H1 (cell line): ENCODE data around the gene MR1. TPM values are rescaled to one million over a fixed set of nuclear protein-coding genes. Genes with fewer than 3 reads are reported as not detected.

Experiments
- CTCF ChIA-PET: fragments of 300-600 bp; sonication (Branson Sonifier 250); formaldehyde crosslinking; loops from one replicate; lab custom pipeline; 2021; ENCODE audit not compliant: partially characterized antibody; lab: Charles Lee
- POLR2A ChIA-PET: fragments of 300-600 bp; sonication (Branson Sonifier 250); formaldehyde crosslinking; loops from one replicate; lab custom pipeline; 2021; ENCODE audit warnings: inconsistent platforms; ENCODE audit not compliant: partially characterized antibody; lab: Charles Lee
- DNase-seq, 2 experiments: peaks; one replicate each; pipeline versions ENCODE4 v3.0.0 to v3.0.0-alpha.2; 2010 to 2022; ENCODE audit warnings: low spot score in 2 of 2, low read depth in 1 of 2, mixed read lengths in 1 of 2
- FAIRE-seq: peaks from 2 replicates; lab custom pipeline; 2011; peaks lifted over from hg19 to GRCh38; lab: Jason Lieb, UNC
- H2AFZ ChIP-seq: 2 replicates; pipeline ENCODE4 v1.8.1; 2012; ENCODE audit warnings: low read length, inconsistent platforms
- H2AK5ac ChIP-seq: 2 replicates; pipeline ENCODE4 v1.6.1; 2013; ENCODE audit warnings: low read depth, low read length
- H2BK120ac ChIP-seq: replicated peaks from 2 replicates; pipeline ENCODE3; 2013; ENCODE audit warnings: low read depth, low read length, inconsistent platforms
- H2BK12ac ChIP-seq: 2 replicates; pipeline ENCODE4 v1.6.1; 2013; ENCODE audit warnings: low read depth, low read length
- H2BK15ac ChIP-seq: 2 replicates; pipeline ENCODE4 v1.6.1; 2013; ENCODE audit warnings: low read length
- H2BK20ac ChIP-seq: 2 replicates; pipeline ENCODE4 v1.6.1; 2013; ENCODE audit warnings: low read length
- H2BK5ac ChIP-seq: 2 replicates; pipeline ENCODE4 v1.6.1; 2013; ENCODE audit warnings: low read depth, low read length
- H3K14ac ChIP-seq: 2 replicates; pipeline ENCODE4 v1.6.1; 2013; ENCODE audit warnings: inconsistent platforms; ENCODE audit not compliant: insufficient read length
- H3K18ac ChIP-seq: 2 replicates; pipeline ENCODE4 v1.6.1; 2013; ENCODE audit warnings: low read length; ENCODE audit errors: extremely low read depth
- H3K23ac ChIP-seq: 2 replicates; pipeline ENCODE4 v1.6.1; 2013; ENCODE audit warnings: inconsistent platforms; ENCODE audit not compliant: insufficient read length
- H3K23me2 ChIP-seq: 2 replicates; pipeline ENCODE4 v1.6.1; 2013; ENCODE audit warnings: low read depth, low read length
- H3K27ac ChIP-seq: 2 replicates; pipeline ENCODE4 v1.6.1; 2011; ENCODE audit warnings: low read depth, low read length, inconsistent platforms
- H3K27me3 ChIP-seq, 4 experiments: replicated peaks in 1 of 4; 1 replicate in 1 of 4; 2 replicates in 3 of 4; pipeline versions ENCODE4 v1.6.1 to v1.8.1; 2011 to 2013; ENCODE audit warnings: low read length in 3 of 4, mild to moderate bottlenecking in 3 of 4, inconsistent platforms in 2 of 4, mixed read lengths in 2 of 4, moderate library complexity in 1 of 4; ENCODE audit not compliant: control insufficient read depth in 3 of 4, insufficient read depth in 3 of 4; ENCODE audit errors: extremely low read depth in 1 of 4
- H3K36me3 ChIP-seq, 4 experiments: 2 replicates each; pipeline versions ENCODE4 v1.6.1 to v1.8.1; 2011 to 2013; ENCODE audit warnings: mild to moderate bottlenecking in 4 of 4, low read length in 3 of 4, moderate library complexity in 2 of 4, control low read depth in 1 of 4, inconsistent platforms in 1 of 4; ENCODE audit not compliant: insufficient read depth in 4 of 4, control insufficient read depth in 2 of 4
- H3K4ac ChIP-seq: replicated peaks from 2 replicates; pipeline ENCODE3; 2013; ENCODE audit warnings: low read length, low read depth, mixed read lengths, inconsistent platforms; ENCODE audit not compliant: insufficient read length
- H3K4me1 ChIP-seq, 4 experiments: replicated peaks in 1 of 4; 1 replicate in 1 of 4; 2 replicates in 3 of 4; pipeline versions ENCODE4 v1.6.1 to v1.8.1; 2011 to 2013; ENCODE audit warnings: low read length in 3 of 4, inconsistent platforms in 2 of 4, mixed read lengths in 1 of 4; ENCODE audit not compliant: insufficient read depth in 4 of 4, control insufficient read depth in 3 of 4
- H3K4me2 ChIP-seq, 2 experiments: 2 replicates each; pipeline versions ENCODE4 v1.6.1 to v1.8.1; 2011 to 2013; ENCODE audit warnings: low read depth in 2 of 2, low read length in 2 of 2, control low read depth in 1 of 2, inconsistent platforms in 1 of 2, mild to moderate bottlenecking in 1 of 2; ENCODE audit not compliant: insufficient read depth in 1 of 2
- H3K4me3 ChIP-seq, 4 experiments: fragments of 200-600, 300-600 bp in 1 of 4; sonication (generic), shearing (Covaris generic), sonication (Bioruptor Twin) in 1 of 4; 2 replicates each; pipeline versions ENCODE4 v1.5.1 to v1.8.1; 2011 to 2016; ENCODE audit warnings: low read length in 4 of 4, low read depth in 3 of 4, control low read depth in 2 of 4, inconsistent platforms in 2 of 4, mild to moderate bottlenecking in 2 of 4, mixed read lengths in 1 of 4, moderate library complexity in 1 of 4; ENCODE audit not compliant: insufficient read depth in 2 of 4; ENCODE audit errors: extremely low read depth in 1 of 4
- H3K56ac ChIP-seq: replicated peaks from 2 replicates; pipeline ENCODE3; 2013; ENCODE audit warnings: low read depth, mild to moderate bottlenecking, mixed read lengths, low read length, inconsistent platforms; ENCODE audit not compliant: insufficient read length
- H3K79me1 ChIP-seq: 2 replicates; pipeline ENCODE4 v1.6.1; 2013; ENCODE audit warnings: low read depth, low read length, control low read depth
- H3K79me2 ChIP-seq, 2 experiments: 2 replicates each; pipeline versions ENCODE4 v1.6.1 to v1.8.1; 2012 to 2013; ENCODE audit warnings: low read length in 2 of 2, mild to moderate bottlenecking in 2 of 2, inconsistent platforms in 1 of 2; ENCODE audit not compliant: insufficient read depth in 2 of 2, control insufficient read depth in 1 of 2
- H3K9ac ChIP-seq, 4 experiments: replicated peaks in 1 of 4; 1 replicate in 1 of 4; 2 replicates in 3 of 4; pipeline versions ENCODE4 v1.6.1 to v1.8.1; 2011 to 2013; ENCODE audit warnings: low read depth in 3 of 4, low read length in 3 of 4, control low read depth in 2 of 4, mild to moderate bottlenecking in 2 of 4, moderate library complexity in 2 of 4, inconsistent platforms in 1 of 4; ENCODE audit errors: extremely low read depth in 1 of 4
- H3K9me3 ChIP-seq, 2 experiments: 2 replicates each; pipeline versions ENCODE4 v1.6.1 to v1.8.1; 2012 to 2013; ENCODE audit warnings: mild to moderate bottlenecking in 2 of 2, moderate library complexity in 2 of 2, control low read depth in 1 of 2, inconsistent platforms in 1 of 2, low read depth in 1 of 2, low read length in 1 of 2, mixed read lengths in 1 of 2; ENCODE audit not compliant: insufficient read depth in 2 of 2
- H4K20me1 ChIP-seq, 2 experiments: replicated peaks in 1 of 2; 2 replicates each; pipeline versions ENCODE3 to v1.8.1; 2011 to 2013; ENCODE audit warnings: inconsistent platforms in 2 of 2, low read length in 2 of 2, mild to moderate bottlenecking in 1 of 2; ENCODE audit not compliant: insufficient read depth in 2 of 2, control insufficient read depth in 1 of 2
- H4K5ac ChIP-seq: 2 replicates; pipeline ENCODE4 v1.6.1; 2013; ENCODE audit warnings: low read length, low read depth, mixed read lengths, inconsistent platforms; ENCODE audit not compliant: insufficient read length
- H4K8ac ChIP-seq: 2 replicates; pipeline ENCODE4 v1.8.0; 2013; ENCODE audit warnings: mild to moderate bottlenecking, moderate library complexity, low read length, inconsistent platforms; ENCODE audit not compliant: insufficient read depth; ENCODE audit errors: extremely low read depth
- H4K91ac ChIP-seq: replicated peaks from 2 replicates; pipeline ENCODE3; 2013; ENCODE audit warnings: low read length, mixed read lengths, inconsistent platforms; ENCODE audit not compliant: insufficient read length
- CREB1 ChIP-seq: IDR thresholded peaks from 2 replicates; pipeline ENCODE4 v1.6.1; 2012; ENCODE audit warnings: inconsistent platforms
- CTBP2 ChIP-seq: IDR thresholded peaks from 2 replicates; pipeline ENCODE4 v1.7.0; 2011; ENCODE audit warnings: borderline replicate concordance, mild to moderate bottlenecking, moderate library complexity, mixed read lengths, low read length; ENCODE audit not compliant: insufficient read depth, insufficient read length
- EGR1 ChIP-seq: IDR thresholded peaks from 2 replicates; pipeline ENCODE4 v1.6.1; 2011; ENCODE audit warnings: low read depth, low read length, borderline replicate concordance
- JUND ChIP-seq: IDR thresholded peaks from 2 replicates; pipeline ENCODE4 v1.6.1; 2011; ENCODE audit warnings: mild to moderate bottlenecking, improper control_type of control experiment, low read length
- RNF2 ChIP-seq: fragments of 200-900, 300-1000 bp; sonication (generic); IDR thresholded peaks from 2 replicates; pipeline ENCODE4 v1.7.1; 2016; ENCODE audit warnings: borderline replicate concordance, low read depth, mild to moderate bottlenecking, antibody characterized with exemption, low read length; ENCODE audit not compliant: poor library complexity, severe bottlenecking; ENCODE audit errors: missing control alignments
- TAF1 ChIP-seq: IDR thresholded peaks from 2 replicates; pipeline ENCODE4 v1.6.1; 2011; ENCODE audit warnings: mild to moderate bottlenecking, low read depth, low read length
- YY1 ChIP-seq: IDR thresholded peaks from 2 replicates; pipeline ENCODE4 v1.6.1; 2011; ENCODE audit warnings: low read depth, mild to moderate bottlenecking, low read length
- WGBS, 2 experiments: shearing (Covaris generic) in 1 of 2; methylation state at CpG; one replicate each; pipeline versions ENCODE4 v1.1.6 to v1.1.7; 2013 to 2015; ENCODE audit warnings: low lambda C conversion rate in 2 of 2, mixed read lengths in 2 of 2, inconsistent platforms in 1 of 2, low coverage in 1 of 2, missing lambda C conversion rate in 1 of 2; ENCODE audit not compliant: insufficient replicate concordance in 2 of 2, insufficient coverage in 1 of 2, insufficient read length in 1 of 2; ENCODE audit errors: extremely low coverage in 1 of 2, missing lambda C conversion rate in 1 of 2; 5-methylcytosine and 5-hydroxymethylcytosine counted together
- polyA plus RNA-seq, 7 experiments: library from polyadenylated mRNA; depleted of rRNA in 3 of 7; stranded (reverse) in 5 of 7; unstranded in 2 of 7; fragments of >200 nt in 5 of 7; fragments of 200-250 nt in 2 of 7; gene quantifications; 1 replicate in 5 of 7; 2 replicates in 1 of 7; 4 replicates in 1 of 7; pipeline versions ENCODE4 v1.2.1 to v1.2.3, GENCODE V29; 2011 to 2013; ENCODE audit warnings: missing spikeins in 2 of 7, mixed read lengths in 2 of 7
- total RNA-seq: library from RNA; stranded (reverse); fragmentation: NEBNext Ultra II Directional; extraction: Animal tissue kit (Norgen Biotek cat#: 25700); gene quantifications from 2 replicates; pipeline ENCODE4 v1.2.1, GENCODE V29; 2021
- TF ChIP-seq, protein P1 (sequence below), 3 experiments: IDR thresholded peaks; 1 replicate in 2 of 3; 2 replicates in 1 of 3; pipeline versions ENCODE4 v1.5.1 to v1.6.1; 2011; ENCODE audit warnings: low read length in 3 of 3, mild to moderate bottlenecking in 3 of 3, inconsistent platforms in 2 of 3, low read depth in 1 of 3, moderate library complexity in 1 of 3; ENCODE audit not compliant: insufficient read depth in 1 of 3; ENCODE audit errors: control extremely low read depth in 1 of 3

The MR1 gene
- total and polyA plus RNA-seq, 2 of the 8 experiments (the other 6 are each of a cell fraction or from before 2014, with no cell fraction given), result 0.09 TPM; not detected in 1

DNA sequence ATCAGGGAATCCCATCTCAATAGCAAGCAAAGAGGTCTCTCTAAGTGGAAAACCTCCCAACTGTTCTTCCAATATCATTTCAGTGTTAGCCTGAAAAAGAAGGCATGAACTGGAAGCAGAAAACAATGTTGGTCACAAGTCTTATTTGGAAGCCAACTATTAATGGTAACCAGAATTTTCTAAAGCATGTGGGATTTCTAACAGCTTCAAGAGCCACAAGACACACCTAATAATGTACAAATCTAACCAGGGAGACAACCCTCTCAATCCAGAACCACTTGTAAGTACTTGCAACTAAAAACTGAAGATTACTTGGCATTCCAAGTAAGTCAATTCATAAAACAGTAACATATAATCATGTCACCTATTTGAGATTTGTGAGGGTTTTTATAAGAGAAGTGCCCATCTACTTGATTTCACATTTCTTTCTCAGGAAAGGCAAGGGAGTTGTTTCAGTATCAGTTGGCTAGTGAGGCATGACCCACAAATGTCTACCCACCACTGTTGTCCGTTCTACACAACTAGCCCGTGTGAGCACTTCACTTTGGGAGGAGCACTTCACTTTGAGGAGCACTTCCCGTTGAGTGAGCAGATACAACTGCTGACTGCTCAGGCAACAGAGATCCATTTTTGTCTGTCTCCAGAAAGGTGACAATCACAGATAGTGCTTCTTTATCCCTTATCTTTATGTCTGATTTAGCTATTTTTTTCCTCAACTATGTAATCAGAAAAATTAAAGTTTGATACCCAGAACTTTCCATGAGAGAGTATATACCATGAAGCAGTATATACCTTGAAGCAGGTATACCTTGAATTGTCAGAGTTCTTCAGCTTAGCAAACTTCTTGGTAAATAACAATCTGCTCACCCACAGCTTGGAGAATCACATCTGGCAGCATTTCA lies 22.2 kb upstream of the MR1 start:
- H3K56ac ChIP-seq, result no peak overlapping the region
- ChIA-PET POLR2A (interaction anchor here (0.7 to 1.5 kb wide), 4 partner anchors 10 to 380 kb away, joined by 3 to 6 read pairs (median 4); no protein-coding TSS in a partner anchor), CTCF (interaction anchor here (0.5 to 3.2 kb wide), 4 partner anchors 26 to 412 kb away, joined by 3 to 14 read pairs (median 4); no protein-coding TSS in a partner anchor)
- WGBS, 2 experiments, result 75% methylated on average over 3 of the region's 3 CpGs; no CpG with 5 or more reads in 1 of the 2 experiments
- FAIRE-seq, result no peak
- no peaks in the 10 kb centered on the region; a peak in 1 of 8 replicates for H3K36me3 ChIP-seq
- H2BK5ac ChIP-seq, result no peak overlapping the region
- no peaks in the 10 kb centered on the region for H3K9me3 ChIP-seq
- H2BK20ac ChIP-seq, result no peak overlapping the region
- peaks cover 0 to 10% of the 10 kb centered on the region in 2 experiments for H4K20me1 ChIP-seq
- no peak overlapping the region for H3K27ac ChIP-seq
- peaks cover 2% of the 10 kb centered on the region; the same call in 1 of the 2 replicates for H3K79me1 ChIP-seq
- no peak overlapping the region for H3K23ac ChIP-seq
- peaks cover 19 to 100% of the 10 kb centered on the region in 2 experiments for H3K79me2 ChIP-seq
- no peak overlapping the region for H2BK120ac ChIP-seq
- no peaks in the 10 kb centered on the region; a peak in 1 of 7 replicates for H3K4me1 ChIP-seq
- no peak overlapping the region for H3K4ac ChIP-seq
- no peak overlapping the region for H2AK5ac ChIP-seq
- no peak overlapping the region for H3K14ac ChIP-seq
- H3K23me2 ChIP-seq, result no peaks in the 10 kb centered on the region
- H4K91ac ChIP-seq, result no peak overlapping the region
- no peak overlapping the region for H3K9ac ChIP-seq
- H3K4me2 ChIP-seq, result no peak overlapping the region
- H2AFZ ChIP-seq, result no peak overlapping the region
- H3K27me3 ChIP-seq, result no peaks in the 10 kb centered on the region
- no peak overlapping the region for H4K5ac ChIP-seq
- no peak overlapping the region for H2BK15ac ChIP-seq
- H3K4me3 ChIP-seq, result no peak overlapping the region
- H4K8ac ChIP-seq, result no peak overlapping the region
- DNase-seq, result no peak
- no peak overlapping the region for H3K18ac ChIP-seq
- no peak overlapping the region for H2BK12ac ChIP-seq
- TF ChIP-seq, protein P1, sequence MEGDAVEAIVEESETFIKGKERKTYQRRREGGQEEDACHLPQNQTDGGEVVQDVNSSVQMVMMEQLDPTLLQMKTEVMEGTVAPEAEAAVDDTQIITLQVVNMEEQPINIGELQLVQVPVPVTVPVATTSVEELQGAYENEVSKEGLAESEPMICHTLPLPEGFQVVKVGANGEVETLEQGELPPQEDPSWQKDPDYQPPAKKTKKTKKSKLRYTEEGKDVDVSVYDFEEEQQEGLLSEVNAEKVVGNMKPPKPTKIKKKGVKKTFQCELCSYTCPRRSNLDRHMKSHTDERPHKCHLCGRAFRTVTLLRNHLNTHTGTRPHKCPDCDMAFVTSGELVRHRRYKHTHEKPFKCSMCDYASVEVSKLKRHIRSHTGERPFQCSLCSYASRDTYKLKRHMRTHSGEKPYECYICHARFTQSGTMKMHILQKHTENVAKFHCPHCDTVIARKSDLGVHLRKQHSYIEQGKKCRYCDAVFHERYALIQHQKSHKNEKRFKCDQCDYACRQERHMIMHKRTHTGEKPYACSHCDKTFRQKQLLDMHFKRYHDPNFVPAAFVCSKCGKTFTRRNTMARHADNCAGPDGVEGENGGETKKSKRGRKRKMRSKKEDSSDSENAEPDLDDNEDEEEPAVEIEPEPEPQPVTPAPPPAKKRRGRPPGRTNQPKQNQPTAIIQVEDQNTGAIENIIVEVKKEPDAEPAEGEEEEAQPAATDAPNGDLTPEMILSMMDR (IDR thresholded peaks at IDR 0.05; ENCODE audit: control extremely low read depth in 1 of 3, insufficient read depth in 1 of 3, low read depth in 1 of 3, low read length in 3 of 3), result no peak
- TF ChIP-seq JUND (no peak), EGR1 (no peak), CREB1 (no peak), CTBP2 (no peak), RNF2 (no peak), TAF1 (no peak), YY1 (no peak)
